Measurements from ENCODE around the gene CEP152.

- TF ChIP-seq YY1 (IDR thresholded peaks at IDR 0.05; ENCODE audit: borderline replicate concordance in 1 of 3, control insufficient read depth in 1 of 3, extremely low read depth in 1 of 3, insufficient read depth in 3 of 3, insufficient read length in 1 of 3, insufficient replicate concordance in 2 of 3, low read depth in 1 of 3, low read length in 2 of 3) = no peak
- TF ChIP-seq, protein P1, sequence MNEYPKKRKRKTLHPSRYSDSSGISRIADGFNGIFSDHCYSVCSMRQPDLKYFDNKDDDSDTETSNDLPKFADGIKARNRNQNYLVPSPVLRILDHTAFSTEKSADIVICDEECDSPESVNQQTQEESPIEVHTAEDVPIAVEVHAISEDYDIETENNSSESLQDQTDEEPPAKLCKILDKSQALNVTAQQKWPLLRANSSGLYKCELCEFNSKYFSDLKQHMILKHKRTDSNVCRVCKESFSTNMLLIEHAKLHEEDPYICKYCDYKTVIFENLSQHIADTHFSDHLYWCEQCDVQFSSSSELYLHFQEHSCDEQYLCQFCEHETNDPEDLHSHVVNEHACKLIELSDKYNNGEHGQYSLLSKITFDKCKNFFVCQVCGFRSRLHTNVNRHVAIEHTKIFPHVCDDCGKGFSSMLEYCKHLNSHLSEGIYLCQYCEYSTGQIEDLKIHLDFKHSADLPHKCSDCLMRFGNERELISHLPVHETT (CRISPR knock-in tag; conservative IDR thresholded peaks at IDR 0.05 in 1 of 2, IDR thresholded peaks at IDR 0.05 in 1 of 2) = no peak
- no peak for TF ChIP-seq POLR2A (conservative IDR thresholded peaks at IDR 0.05)
- no peak for TF ChIP-seq ZNF75A (CRISPR knock-in tag; IDR thresholded peaks at IDR 0.05)
- no peak for TF ChIP-seq ZNF24 (IDR thresholded peaks at IDR 0.05)
- TF ChIP-seq FOXJ3 (CRISPR knock-in tag; IDR thresholded peaks at IDR 0.05) = no peak
- no peak for TF ChIP-seq VEZF1 (CRISPR knock-in tag; IDR thresholded peaks at IDR 0.05)
- no peak for TF ChIP-seq PBX2 (CRISPR knock-in tag; IDR thresholded peaks at IDR 0.05; ENCODE audit: low read depth)
- no peak for TF ChIP-seq PBX2 (tag; conservative IDR thresholded peaks at IDR 0.05; ENCODE audit: low read depth)
- no peak for TF ChIP-seq JUNB (CRISPR knock-in tag; conservative IDR thresholded peaks at IDR 0.05)
- TF ChIP-seq, protein P2, sequence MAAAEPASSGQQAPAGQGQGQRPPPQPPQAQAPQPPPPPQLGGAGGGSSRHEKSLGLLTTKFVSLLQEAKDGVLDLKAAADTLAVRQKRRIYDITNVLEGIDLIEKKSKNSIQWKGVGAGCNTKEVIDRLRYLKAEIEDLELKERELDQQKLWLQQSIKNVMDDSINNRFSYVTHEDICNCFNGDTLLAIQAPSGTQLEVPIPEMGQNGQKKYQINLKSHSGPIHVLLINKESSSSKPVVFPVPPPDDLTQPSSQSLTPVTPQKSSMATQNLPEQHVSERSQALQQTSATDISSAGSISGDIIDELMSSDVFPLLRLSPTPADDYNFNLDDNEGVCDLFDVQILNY (CRISPR knock-in tag; IDR thresholded peaks at IDR 0.05) = no peak
- no peak for TF ChIP-seq ZEB2 (IDR thresholded peaks at IDR 0.05)
Measured at GRCh38 chr15:48845123-48845522, 34.3 kb upstream of the CEP152 start.
